ENCODE data around the gene SDK2. TPM values are rescaled to one million over a fixed set of nuclear protein-coding genes. Genes with fewer than 3 reads are reported as not detected.

Gene SDK2
- total and polyA plus RNA-seq, 2 of the 8 experiments (the other 6 are each of a cell fraction or from before 2014, with no cell fraction given), result 3.9 to 4.1 TPM

GRCh38 chr17:73667181-73667959, 23.1 kb upstream of the SDK2 start:
- no peaks in the 10 kb centered on the region for H3K36me3 ChIP-seq (ENCODE audit: control insufficient read depth in 2 of 4, insufficient read depth in 4 of 4, low read length in 3 of 4)
- H3K56ac ChIP-seq (replicated peaks; ENCODE audit: insufficient read length, low read depth, low read length), result no peak overlapping the region
- H3K4me1 ChIP-seq (replicated peaks in 1 of 4; ENCODE audit: control insufficient read depth in 3 of 4, insufficient read depth in 4 of 4, low read length in 3 of 4), result no peaks in the 10 kb centered on the region; a peak in 1 of 7 replicates
- H3K9ac ChIP-seq (replicated peaks in 1 of 4; ENCODE audit: extremely low read depth in 1 of 4, low read depth in 3 of 4, low read length in 3 of 4), result no peak overlapping the region
- H2BK5ac ChIP-seq (ENCODE audit: low read depth, low read length), result no peak overlapping the region
- no peak overlapping the region for H2AFZ ChIP-seq (ENCODE audit: low read length)
- ChIA-PET CTCF (ENCODE audit: partially characterized antibody) (interaction anchor here (0.7 to 2.8 kb wide), 8 partner anchors 9 to 44 kb away, joined by 3 to 10 read pairs (median 3); no protein-coding TSS in a partner anchor), POLR2A (ENCODE audit: partially characterized antibody) (no interaction called here)
- H3K14ac ChIP-seq (ENCODE audit: insufficient read length), result no peak overlapping the region
- H2BK15ac ChIP-seq (ENCODE audit: low read length), result no peak overlapping the region
- no peaks in the 10 kb centered on the region; a peak in 1 of 4 replicates for H3K9me3 ChIP-seq (ENCODE audit: insufficient read depth in 2 of 2, low read depth in 1 of 2, low read length in 1 of 2)
- H4K20me1 ChIP-seq (replicated peaks in 1 of 2; ENCODE audit: control insufficient read depth in 1 of 2, insufficient read depth in 2 of 2, low read length in 2 of 2), result no peaks in the 10 kb centered on the region
- H4K5ac ChIP-seq (ENCODE audit: insufficient read length, low read depth, low read length), result no peak overlapping the region
- no peak overlapping the region for H2BK120ac ChIP-seq (replicated peaks; ENCODE audit: low read depth, low read length)
- no peak overlapping the region for H2BK12ac ChIP-seq (ENCODE audit: low read depth, low read length)
- H3K27me3 ChIP-seq (replicated peaks in 1 of 4; ENCODE audit: control insufficient read depth in 3 of 4, extremely low read depth in 1 of 4, insufficient read depth in 3 of 4, low read length in 3 of 4), result no peaks in the 10 kb centered on the region
- no peak overlapping the region for H2AK5ac ChIP-seq (ENCODE audit: low read depth, low read length)
- no peak for DNase-seq (ENCODE audit: low read depth in 1 of 2, low spot score in 2 of 2)
- WGBS, 2 experiments (ENCODE audit: extremely low coverage in 1 of 2, insufficient coverage in 1 of 2, insufficient read length in 1 of 2, insufficient replicate concordance in 2 of 2, low coverage in 1 of 2, low lambda C conversion rate in 2 of 2, missing lambda C conversion rate in 1 of 2), result 92% methylated on average over 9 of the region's 9 CpGs; no CpG with 5 or more reads in 1 of the 2 experiments
- H4K8ac ChIP-seq (ENCODE audit: extremely low read depth, insufficient read depth, low read length), result no peak overlapping the region
- H3K23ac ChIP-seq (ENCODE audit: insufficient read length), result no peak overlapping the region
- no peaks in the 10 kb centered on the region for H3K79me2 ChIP-seq (ENCODE audit: control insufficient read depth in 1 of 2, insufficient read depth in 2 of 2, low read length in 2 of 2)
- no peak overlapping the region for H4K91ac ChIP-seq (replicated peaks; ENCODE audit: insufficient read length, low read length)
- FAIRE-seq, result no peak
- H2BK20ac ChIP-seq (ENCODE audit: low read length), result no peak overlapping the region
- no peak overlapping the region for H3K4me2 ChIP-seq (ENCODE audit: insufficient read depth in 1 of 2, low read depth in 2 of 2, low read length in 2 of 2)
- H3K27ac ChIP-seq (ENCODE audit: low read depth, low read length), result no peak overlapping the region
- H3K79me1 ChIP-seq (ENCODE audit: low read depth, low read length), result no peaks in the 10 kb centered on the region
- no peak overlapping the region for H3K18ac ChIP-seq (ENCODE audit: extremely low read depth, low read length)
- no peaks in the 10 kb centered on the region for H3K23me2 ChIP-seq (ENCODE audit: low read depth, low read length)
- H3K4ac ChIP-seq (replicated peaks; ENCODE audit: insufficient read length, low read depth, low read length), result no peak overlapping the region
- no peak overlapping the region for H3K4me3 ChIP-seq (ENCODE audit: extremely low read depth in 1 of 4, insufficient read depth in 2 of 4, low read depth in 3 of 4, low read length in 4 of 4)
- TF ChIP-seq POLR2A (IDR thresholded peaks at IDR 0.05; ENCODE audit: control extremely low read depth in 1 of 2, low read depth in 2 of 2, low read length in 2 of 2), result no peak
- TF ChIP-seq KDM1A (IDR thresholded peaks at IDR 0.05; ENCODE audit: borderline replicate concordance, low read length), result no peak
- TF ChIP-seq ATF3 (IDR thresholded peaks at IDR 0.05; ENCODE audit: insufficient read depth, low read depth, low read length), result no peak
- TF ChIP-seq YY1 (IDR thresholded peaks at IDR 0.05; ENCODE audit: low read depth, low read length), result no peak
- TF ChIP-seq HDAC6 (IDR thresholded peaks at IDR 0.05; ENCODE audit: low read depth, low read length), result no peak
- no peak for TF ChIP-seq CBX5 (IDR thresholded peaks at IDR 0.05; ENCODE audit: low read depth, low read length)
- TF ChIP-seq BACH1 (IDR thresholded peaks at IDR 0.05; ENCODE audit: low read length), result no peak
- TF ChIP-seq ATF2 (IDR thresholded peaks at IDR 0.05; ENCODE audit: low read length), result no peak
- TF ChIP-seq EZH2 (IDR thresholded peaks at IDR 0.05; ENCODE audit: low read depth, low read length, severe bottlenecking), result no peak
- no peak for TF ChIP-seq SP1 (IDR thresholded peaks at IDR 0.05; ENCODE audit: low read depth, low read length)
- no peak for TF ChIP-seq NANOG (IDR thresholded peaks at IDR 0.05; ENCODE audit: insufficient read depth, low read depth, low read length, poor library complexity, severe bottlenecking)
